Esophagus squamous epithelium (tissue), 5 donors: ENCODE data around the gene FRK. TPM values are rescaled to one million over a fixed set of nuclear protein-coding genes. Genes with fewer than 3 reads are reported as not detected.
"Not testable (repeated sequence)": the region's sequence is repeated elsewhere in the genome, so short reads cannot be mapped to it uniquely, and the experiment has no call there.

Source experiments
- DNase-seq: peaks from one replicate; lab custom pipeline; 2025; lab: John Stamatoyannopoulos, UW
- H3K27ac ChIP-seq, 4 donors: fragments of 200-600 bp; sonication (generic); one replicate each; pipeline ENCODE4 v1.5.1; 2016 to 2019; ENCODE audit warnings: mild to moderate bottlenecking in 1 of 4
- H3K27me3 ChIP-seq, 4 donors: fragments of 200-600 bp; sonication (generic); 1 replicate in 3 of 4; 2 replicates in 1 of 4; pipeline versions ENCODE4 v1.5.1 to v1.6.0; 2017 to 2021; ENCODE audit warnings: antibody characterized with exemption in 1 of 4
- H3K36me3 ChIP-seq, 3 donors: fragments of 200-600 bp; sonication (generic); one replicate each; pipeline ENCODE4 v1.5.1; 2016 to 2019
- H3K4me1 ChIP-seq, 3 donors: fragments of 200-600 bp; sonication (generic); one replicate each; pipeline ENCODE4 v1.5.1; 2017 to 2019
- H3K4me3 ChIP-seq, 4 donors: fragments of 200-600 bp; sonication (generic); 1 replicate in 3 of 4; 2 replicates in 1 of 4; pipeline ENCODE4 v1.5.1; 2016 to 2019; ENCODE audit warnings: mild to moderate bottlenecking in 2 of 4, moderate library complexity in 1 of 4
- H3K9me3 ChIP-seq, 3 donors: fragments of 200-600 bp; sonication (generic); one replicate each; pipeline ENCODE4 v1.5.1; 2016 to 2019
- POLR2A ChIP-seq, 4 donors: fragments of 450-650 bp; IDR thresholded peaks; one replicate each; pipeline ENCODE4 v1.6.1; 2017; ENCODE audit warnings: antibody characterized with exemption in 4 of 4, mild to moderate bottlenecking in 4 of 4, moderate library complexity in 3 of 4
- WGBS, 2 donors: methylation state at CpG; one replicate each; pipeline ENCODE4 v1.1.5; 2018; 5-methylcytosine and 5-hydroxymethylcytosine counted together
- intact Hi-C: fragments of 100-400 bp; cut with DNase I; formaldehyde crosslinking; loops from one replicate; pipeline ENCODE4 v1.15.0; 2022
- total RNA-seq, 4 donors: library from RNA; depleted of rRNA; stranded (reverse); fragments of >200 nt; gene quantifications; one replicate each; pipeline ENCODE4 v1.1.0, GENCODE V29; 2016
- TF ChIP-seq, protein P1 (sequence below), 6 experiments: fragments of 450-650 bp in 4 of 6; fragments of 200-600 bp in 2 of 6; sonication (generic) in 2 of 6; IDR thresholded peaks; one replicate each; pipeline ENCODE4 v1.5.1; 2016 to 2019; ENCODE audit warnings: antibody characterized with exemption in 6 of 6, mild to moderate bottlenecking in 4 of 6, moderate library complexity in 4 of 6
- donor health status: DM: yes; HTN: yes; CAD: no.

Gene FRK
- total RNA-seq, 4 donors from 2014 or later = 5.0 to 12.1 (median 10.0) TPM

DNA sequence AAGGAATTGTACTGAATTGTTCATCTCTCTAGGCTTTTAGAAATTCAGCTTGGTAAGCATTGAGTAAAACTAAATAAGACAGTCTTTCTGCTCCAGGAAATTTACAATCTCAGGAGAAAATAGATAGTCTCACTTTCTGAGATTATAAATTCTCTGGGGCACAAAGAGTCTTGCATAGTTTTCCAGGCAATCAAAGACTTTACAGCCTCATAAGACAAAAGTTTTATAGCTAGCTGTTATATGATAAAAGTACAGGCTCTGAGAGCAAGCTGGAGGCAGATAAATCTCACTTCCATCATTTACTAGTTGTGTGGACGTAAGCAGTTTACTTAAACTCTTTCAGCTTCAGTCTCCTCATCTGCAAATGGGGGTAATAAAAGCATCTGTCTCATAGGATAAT is 11.4 kb downstream of the FRK start:
- 85 to 96% methylated on average over 1 of the region's 1 CpG for WGBS, 2 donors
- peaks cover 0 to 5% (median 0%) of the 10 kb centered on the region in 3 donors for H3K4me1 ChIP-seq
- no peak for TF ChIP-seq POLR2A (IDR thresholded peaks at IDR 0.05)
- TF ChIP-seq, protein P1, sequence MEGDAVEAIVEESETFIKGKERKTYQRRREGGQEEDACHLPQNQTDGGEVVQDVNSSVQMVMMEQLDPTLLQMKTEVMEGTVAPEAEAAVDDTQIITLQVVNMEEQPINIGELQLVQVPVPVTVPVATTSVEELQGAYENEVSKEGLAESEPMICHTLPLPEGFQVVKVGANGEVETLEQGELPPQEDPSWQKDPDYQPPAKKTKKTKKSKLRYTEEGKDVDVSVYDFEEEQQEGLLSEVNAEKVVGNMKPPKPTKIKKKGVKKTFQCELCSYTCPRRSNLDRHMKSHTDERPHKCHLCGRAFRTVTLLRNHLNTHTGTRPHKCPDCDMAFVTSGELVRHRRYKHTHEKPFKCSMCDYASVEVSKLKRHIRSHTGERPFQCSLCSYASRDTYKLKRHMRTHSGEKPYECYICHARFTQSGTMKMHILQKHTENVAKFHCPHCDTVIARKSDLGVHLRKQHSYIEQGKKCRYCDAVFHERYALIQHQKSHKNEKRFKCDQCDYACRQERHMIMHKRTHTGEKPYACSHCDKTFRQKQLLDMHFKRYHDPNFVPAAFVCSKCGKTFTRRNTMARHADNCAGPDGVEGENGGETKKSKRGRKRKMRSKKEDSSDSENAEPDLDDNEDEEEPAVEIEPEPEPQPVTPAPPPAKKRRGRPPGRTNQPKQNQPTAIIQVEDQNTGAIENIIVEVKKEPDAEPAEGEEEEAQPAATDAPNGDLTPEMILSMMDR (IDR thresholded peaks at IDR 0.05) = no peak
- DNase-seq = no peak
- no peak overlapping the region for H3K4me3 ChIP-seq
- H3K9me3 ChIP-seq = peaks cover 0 to 3% (median 0%) of the 10 kb centered on the region in 3 donors
- H3K36me3 ChIP-seq = no peaks in the 10 kb centered on the region
- no peaks in the 10 kb centered on the region for H3K27me3 ChIP-seq
- intact Hi-C loops = no loop called here
- no peak overlapping the region for H3K27ac ChIP-seq

DNA sequence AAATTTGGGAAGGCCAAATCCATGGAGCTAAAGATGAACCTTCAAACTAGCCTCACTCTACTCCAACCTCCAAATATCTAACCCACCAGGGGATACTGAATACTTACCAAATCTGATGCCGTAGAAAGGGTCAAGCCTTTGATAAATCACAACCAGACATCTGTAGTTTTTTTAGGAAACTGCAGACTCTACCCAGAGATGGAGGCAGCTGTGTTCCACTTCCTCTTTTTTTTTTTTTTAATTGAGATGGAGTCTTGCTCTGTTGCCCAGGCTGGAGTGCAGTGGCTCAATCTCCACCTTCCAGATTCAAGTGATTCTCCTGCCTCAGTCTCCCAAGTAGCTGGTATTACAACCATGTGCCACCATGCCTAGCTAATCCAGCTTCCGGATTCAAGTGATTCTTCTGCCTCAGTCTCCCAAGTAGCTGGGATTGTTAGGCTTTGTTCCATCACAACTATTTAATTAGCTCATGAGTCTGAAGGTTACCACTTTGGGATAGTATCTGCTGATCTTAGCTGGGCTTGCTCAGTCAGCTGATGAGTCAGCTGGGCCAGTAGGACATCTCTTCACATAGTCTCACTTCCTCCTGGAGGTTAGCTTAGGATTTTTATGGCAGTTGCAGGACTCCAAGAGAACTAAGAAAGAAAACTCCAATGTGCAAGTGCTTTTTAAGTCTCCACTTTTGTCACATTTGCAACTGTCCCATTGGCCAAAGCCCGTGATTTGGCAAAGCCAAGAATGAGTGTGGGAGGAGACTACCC is 13.3 kb downstream of the FRK start:
- H3K4me1 ChIP-seq = peaks cover 0 to 5% (median 0%) of the 10 kb centered on the region in 3 donors
- no peak for DNase-seq
- peak overlapping the region in 1 of 4 donors; percentile 2 for H3K27ac ChIP-seq
- 88 to 89% methylated on average over 2 to 3 of the region's 3 CpGs for WGBS, 2 donors
- intact Hi-C loops = no loop called here
- no peak for TF ChIP-seq POLR2A (IDR thresholded peaks at IDR 0.05)
- TF ChIP-seq, protein P1 (IDR thresholded peaks at IDR 0.05) = no peak
- H3K27me3 ChIP-seq = no peaks in the 10 kb centered on the region
- no peaks in the 10 kb centered on the region for H3K36me3 ChIP-seq
- peaks cover 0 to 3% (median 2%) of the 10 kb centered on the region in 3 donors for H3K9me3 ChIP-seq
- no peak overlapping the region for H3K4me3 ChIP-seq

- Histone ChIP-seq H3K4me3 (no peak overlapping the region), H3K27ac (no peak overlapping the region), H3K27me3 (no peaks in the 10 kb centered on the region), H3K9me3 (peaks cover 0 to 5% (median 3%) of the 10 kb centered on the region in 3 donors), H3K4me1 (peaks cover 0 to 11% (median 0%) of the 10 kb centered on the region in 3 donors), H3K36me3 (no peaks in the 10 kb centered on the region)
- WGBS, 2 donors = 0% methylated on average over 1 of the region's 1 CpG
- no peak for TF ChIP-seq POLR2A (IDR thresholded peaks at IDR 0.05)
- TF ChIP-seq, protein P1 (IDR thresholded peaks at IDR 0.05) = no peak
- no peak for DNase-seq
- intact Hi-C loops = no loop called here
These were observed 14.0 kb downstream of the FRK start for GRCh38 chr6:116046737-116047136.

DNA sequence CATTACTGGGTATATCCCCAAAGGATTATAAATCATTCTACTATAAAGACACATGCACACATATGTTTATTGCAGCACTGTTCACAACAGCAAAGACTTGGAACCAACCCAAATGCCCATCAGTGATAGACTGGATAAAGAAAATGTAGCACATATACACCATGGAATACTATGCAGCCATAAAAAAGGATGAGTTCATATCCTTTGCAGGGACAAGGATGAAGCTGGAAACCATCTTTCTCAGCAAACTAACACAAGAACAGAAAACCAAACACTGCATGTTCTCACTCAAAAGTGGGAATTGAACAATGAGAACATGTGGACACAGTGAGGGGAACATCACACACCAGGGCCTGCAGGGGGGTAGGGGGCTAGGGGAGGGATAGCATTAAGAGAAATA is 14.4 kb downstream of the FRK start:
- H3K36me3 ChIP-seq, H3K27me3 ChIP-seq, intact Hi-C loops, H3K9me3 ChIP-seq, H3K27ac ChIP-seq, H3K4me3 ChIP-seq, DNase-seq: not testable (repeated sequence)
- H3K4me1 ChIP-seq = peaks cover 0 to 15% (median 0%) of the 10 kb centered on the region in 3 donors

DNA sequence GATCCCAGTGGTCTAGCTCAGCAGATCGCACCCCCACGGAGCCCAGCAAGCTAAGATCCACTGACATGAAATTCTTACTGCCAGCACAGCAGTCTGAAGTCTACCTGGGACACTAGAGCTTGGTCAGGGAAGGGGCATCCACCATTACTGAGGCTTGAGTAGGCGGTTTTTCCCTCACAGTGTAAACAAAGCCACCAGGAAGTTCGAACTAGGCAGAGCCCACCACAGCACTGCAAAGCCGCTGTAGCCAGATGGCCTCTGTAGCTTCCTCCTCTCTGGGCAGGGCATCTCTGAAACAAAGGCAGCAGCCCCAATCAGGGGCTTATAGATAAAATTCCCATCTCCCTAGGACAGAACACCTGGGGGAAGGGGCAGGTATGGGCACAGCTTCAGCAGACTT is 18.8 kb downstream of the FRK start:
- WGBS, 2 donors = 100% methylated on average over 1 to 2 of the region's 5 CpGs

More for the DNA sequence above, 18.8 kb downstream of the FRK start:
- Histone ChIP-seq H3K27ac (peak overlapping the region in 2 of 4 donors; percentile 27 to 46), H3K27me3 (no peaks in the 10 kb centered on the region), H3K4me3 (no peak overlapping the region), H3K9me3 (peaks cover 0 to 5% (median 3%) of the 10 kb centered on the region in 3 donors), H3K4me1 (peaks cover 0 to 31% (median 0%) of the 10 kb centered on the region in 3 donors), H3K36me3 (no peaks in the 10 kb centered on the region)
- DNase-seq = no peak
- TF ChIP-seq POLR2A (IDR thresholded peaks at IDR 0.05) = no peak
- TF ChIP-seq, protein P1 (IDR thresholded peaks at IDR 0.05) = no peak
- intact Hi-C loops = no loop called here
